Measurements from ENCODE around the gene SPPL2A.
"Not testable (repeated sequence)": the region's sequence is repeated elsewhere in the genome, so short reads cannot be mapped to it uniquely, and the experiment has no call there.

The SPPL2A gene

DNA sequence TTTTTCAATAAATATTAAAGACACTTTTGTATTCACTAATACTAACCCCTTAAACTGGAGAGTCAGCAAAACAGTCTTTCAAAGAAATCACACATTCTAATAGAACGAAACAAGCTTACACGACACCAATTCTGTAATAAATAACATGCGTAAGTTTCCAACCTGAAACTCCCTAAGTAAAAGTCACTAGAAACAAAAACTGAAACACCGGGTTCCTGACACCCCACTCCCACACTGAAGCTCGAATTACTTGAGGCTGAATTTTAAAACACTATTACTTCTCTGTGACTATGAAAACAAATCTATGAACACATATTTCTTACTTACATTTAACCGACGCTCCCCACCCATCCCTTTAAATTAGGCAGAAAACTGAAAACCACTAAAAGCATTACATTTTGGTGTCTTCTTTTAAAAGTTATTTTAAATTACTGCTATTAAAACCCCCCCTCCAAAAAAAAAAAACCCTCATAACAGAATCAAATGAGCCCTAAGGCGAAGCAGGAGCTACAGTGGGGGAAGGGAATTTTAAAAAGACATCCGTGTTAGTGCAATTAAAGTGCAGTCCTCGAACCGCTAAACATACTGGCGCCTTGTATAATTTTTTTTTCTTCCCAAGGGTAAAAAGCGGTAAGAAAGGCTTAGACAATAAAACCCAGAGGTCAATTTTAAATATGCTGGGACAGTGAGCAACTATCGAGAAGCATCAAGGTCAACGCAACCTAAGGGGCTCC, 878 bp downstream of the SPPL2A start:
- no peak for DNase-seq

- no peak for DNase-seq
Observed at GRCh38 chr15:50758712-50759205, 6.7 kb downstream of the SPPL2A start.

DNA sequence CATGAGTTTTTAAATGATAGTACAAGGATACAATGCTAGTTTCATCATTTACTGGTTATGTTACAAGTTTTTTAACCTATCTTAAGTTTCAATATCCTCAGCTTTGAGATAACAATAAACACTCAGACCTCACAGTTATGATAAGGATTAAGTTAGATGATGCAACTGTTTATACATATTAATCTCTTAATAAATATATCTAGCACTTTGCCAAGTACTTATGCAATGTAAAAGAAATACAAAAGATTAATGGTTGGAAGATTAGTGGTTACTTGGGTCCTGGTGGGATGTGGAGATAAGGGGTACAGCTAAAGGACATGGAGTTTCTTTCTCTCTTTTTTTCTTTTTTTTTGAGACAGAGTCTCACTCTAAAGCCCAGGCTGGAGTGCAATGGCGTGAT, 12.0 kb downstream of the SPPL2A start:
- no peak for DNase-seq

- no peak for DNase-seq
Observed at GRCh38 chr15:50751394-50751793, 14.1 kb downstream of the SPPL2A start.

GRCh38 chr15:50750227-50750705, 15.2 kb downstream of the SPPL2A start:
- DNase-seq: no peak

GRCh38 chr15:50747523-50747922, 18.0 kb downstream of the SPPL2A start:
- no peak for DNase-seq

DNA sequence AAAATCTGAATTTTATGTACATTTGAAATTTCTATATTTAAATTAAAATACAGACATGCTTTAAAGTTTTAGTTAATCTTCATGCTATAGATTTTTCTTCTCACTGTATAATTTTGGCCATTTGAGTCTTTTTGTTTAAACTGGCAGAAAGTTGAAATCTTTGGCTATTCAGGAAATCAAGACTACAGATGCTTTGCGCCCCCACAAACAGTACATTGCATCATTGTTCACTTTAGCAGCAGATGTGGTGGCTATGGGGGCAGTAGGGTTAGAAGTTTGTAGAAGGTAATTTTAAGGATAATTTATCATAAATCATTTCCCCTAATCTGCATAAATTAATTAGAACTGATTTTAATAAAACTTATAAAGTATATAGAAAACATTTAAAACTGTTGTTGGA, 20.9 kb downstream of the SPPL2A start:
- no peak for DNase-seq

- DNase-seq: no peak
Observed at GRCh38 chr15:50740955-50741354, 24.6 kb downstream of the SPPL2A start.

DNA sequence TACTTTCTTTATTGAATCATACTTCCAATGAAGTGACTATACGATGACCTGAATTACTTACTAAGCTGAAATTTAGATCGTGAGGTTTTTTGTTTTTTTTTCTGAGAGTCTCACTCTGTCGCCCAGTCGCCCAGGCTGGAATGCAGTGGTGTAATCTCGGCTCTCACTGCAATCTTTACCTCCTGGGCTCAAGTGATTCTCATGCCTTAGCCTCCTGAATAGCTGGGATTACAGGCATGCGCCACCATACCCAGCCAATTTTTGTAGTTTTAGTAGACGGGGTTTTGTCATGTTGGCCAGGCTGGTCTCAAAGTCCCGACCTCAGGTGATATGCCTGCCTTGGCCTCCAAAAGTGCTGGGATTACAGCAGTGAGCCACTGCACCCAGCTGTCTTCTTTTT, 28.7 kb downstream of the SPPL2A start:
- DNase-seq: no peak

DNA sequence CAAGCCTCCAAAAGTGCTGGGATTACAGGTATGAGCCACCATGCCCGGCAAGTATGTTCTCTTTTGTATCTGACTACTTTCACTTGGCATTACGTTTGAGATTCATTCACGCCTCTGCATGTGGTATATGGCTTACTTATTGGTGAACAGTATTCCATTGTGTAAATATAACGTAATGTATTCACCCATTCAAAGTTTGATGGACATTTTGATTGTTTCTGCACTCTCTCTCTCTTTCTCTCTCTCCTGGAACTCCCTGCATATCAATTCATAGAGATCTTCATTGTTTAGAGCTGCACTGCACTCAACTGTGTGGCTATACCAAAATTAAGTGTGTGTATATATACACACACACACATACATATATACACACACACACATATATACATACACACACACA, 30.4 kb downstream of the SPPL2A start:
- DNase-seq: no peak

- DNase-seq: no peak
Observed at GRCh38 chr15:50726315-50726714, 39.2 kb downstream of the SPPL2A start.

DNA sequence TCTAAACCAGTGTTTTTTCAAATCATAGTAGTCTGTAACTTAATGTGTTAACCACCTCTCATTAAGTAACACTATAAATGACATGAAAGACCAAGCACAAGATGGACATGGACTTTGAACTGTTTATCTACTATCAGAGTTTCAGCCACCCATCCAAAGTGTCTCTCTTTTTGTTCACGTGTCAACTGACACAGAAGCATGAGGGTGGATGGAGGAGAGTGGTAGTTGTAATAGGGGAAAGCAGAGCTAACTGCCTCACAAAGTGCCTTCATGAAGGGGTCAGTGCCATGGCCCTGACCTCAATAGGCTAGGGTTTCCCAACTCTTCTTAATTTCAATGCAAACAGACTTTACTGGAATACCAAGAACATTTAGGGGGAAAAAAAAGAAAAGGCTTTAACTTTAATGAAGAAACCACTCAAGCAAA, 46.8 kb downstream of the SPPL2A start:
- DNase-seq: no peak

DNA sequence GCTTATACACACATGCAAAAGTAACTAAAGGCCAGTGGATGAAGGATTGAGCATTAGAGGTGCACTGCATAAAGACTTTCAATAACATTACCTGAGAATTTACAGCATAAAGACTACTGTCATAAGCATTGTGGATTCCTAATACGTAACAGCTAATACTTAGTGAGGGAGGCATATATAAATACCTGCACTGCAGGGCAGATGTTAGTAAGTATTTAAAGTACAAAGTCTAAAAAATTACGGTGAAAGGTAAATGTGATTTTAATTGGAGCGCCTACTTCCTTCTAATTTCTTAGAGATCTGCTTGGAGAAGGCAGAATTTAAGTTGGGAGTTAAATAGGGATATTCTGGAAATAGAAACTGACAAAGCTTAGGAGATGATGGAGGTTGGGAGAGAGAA, 53.5 kb downstream of the SPPL2A start:
- DNase-seq: no peak

- DNase-seq: no peak
Observed at GRCh38 chr15:50710585-50710984, 54.9 kb downstream of the SPPL2A start.

- DNase-seq: no peak
Observed at GRCh38 chr15:50707878-50708427, 57.6 kb downstream of the SPPL2A start.

GRCh38 chr15:50702762-50703334, 62.7 kb downstream of the SPPL2A start:
- no peak for DNase-seq

- DNase-seq: no peak
Observed at GRCh38 chr15:50698101-50698500, 67.4 kb downstream of the SPPL2A start.

GRCh38 chr15:50697109-50697797, 68.3 kb downstream of the SPPL2A start:
- DNase-seq: no peak

DNA sequence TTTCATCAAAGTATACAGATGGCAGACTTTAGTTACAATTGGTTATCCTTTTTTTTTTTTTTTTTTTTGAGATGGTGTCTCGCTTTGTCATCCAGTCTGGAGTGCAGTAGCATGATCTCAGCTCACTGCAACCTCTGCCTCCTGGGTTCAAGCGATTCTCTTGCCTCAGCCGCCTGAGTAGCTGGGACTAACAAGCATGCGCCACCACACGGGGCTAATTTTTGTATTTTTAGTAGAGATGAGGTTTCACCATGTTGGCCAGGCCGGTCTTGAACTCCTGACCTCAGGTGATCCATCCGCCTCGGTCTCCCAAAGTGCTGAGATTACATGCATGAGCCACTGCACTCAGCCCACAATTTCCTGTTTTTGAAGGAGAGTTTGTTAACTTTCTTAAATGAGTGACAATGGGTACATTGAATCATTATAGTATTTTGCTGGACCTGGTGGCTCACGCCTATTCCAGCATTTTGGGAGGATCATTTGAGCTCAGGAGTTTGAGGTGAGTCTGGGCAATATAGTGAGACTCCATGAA, 70.8 kb downstream of the SPPL2A start:
- DNase-seq: not testable (repeated sequence)

DNA sequence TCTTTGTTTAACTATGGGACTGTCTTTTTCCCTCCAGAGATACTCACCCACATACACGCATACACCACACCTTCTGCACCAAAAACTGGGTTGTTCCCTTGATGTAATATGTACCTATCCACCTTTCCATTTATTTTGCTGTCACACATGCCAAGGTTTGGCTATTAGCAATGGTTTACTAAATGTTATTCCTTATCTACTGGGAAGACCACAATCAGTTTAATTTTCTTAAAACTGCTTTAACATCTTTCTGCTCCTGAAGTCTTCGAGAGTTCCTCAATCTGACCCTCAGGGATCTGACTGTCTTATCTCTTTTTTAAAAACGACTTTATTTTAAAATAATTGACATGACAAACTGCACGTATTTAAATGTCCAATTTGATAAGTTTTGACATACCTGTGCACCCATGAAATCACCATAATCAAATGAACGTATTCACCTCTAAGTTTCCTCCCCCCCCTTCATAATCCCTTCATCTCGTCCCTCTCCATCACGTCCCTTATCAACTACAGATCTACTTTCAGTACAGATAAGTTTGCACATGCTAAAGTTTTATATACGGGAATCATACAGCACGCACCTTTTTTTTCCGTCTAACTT, 78.1 kb downstream of the SPPL2A start:
- DNase-seq: no peak

- DNase-seq: peak; percentile 87
Observed at GRCh38 chr15:50686469-50687301, 78.8 kb downstream of the SPPL2A start, which contains the start of gene TRPM7. TRPM7 (minus strand) TSS chr15:50686797; CDS start chr15:50686533, 264 bp downstream.

GRCh38 chr15:50685976-50686468, 79.5 kb downstream of the SPPL2A start:
- DNase-seq: peak; percentile 32

Data from fibroblast of skin of right quadriceps (primary cell).